A673 (cell line): Measurements from ENCODE around the gene ILRUN. TPM values are rescaled to one million over a fixed set of nuclear protein-coding genes. Genes with fewer than 3 reads are reported as not detected.

Experiments
- BruUV-seq: library from RNA; stranded (reverse); fragments of 400-500 nt; replicated peaks from 2 replicates; lab custom pipeline; 2021; lab: Mats Ljungman, UMichigan
- CTCF ChIA-PET: fragments of 300-600 bp; sonication (Branson Sonifier 250); formaldehyde crosslinking; loops from one replicate; lab custom pipeline; 2022; ENCODE audit warnings: antibody characterized with exemption; lab: Charles Lee
- POLR2A ChIA-PET: fragments of 300-600 bp; sonication (Branson Sonifier 250); formaldehyde crosslinking; loops from one replicate; lab custom pipeline; 2022; ENCODE audit warnings: antibody characterized with exemption; ENCODE audit not compliant: low non-redundant PET; lab: Charles Lee
- DNase-seq: peaks from one replicate; pipeline ENCODE4 v3.0.0-alpha.2; 2015; ENCODE audit warnings: low spot score
- H3K27ac ChIP-seq: fragments of 200-600 bp; sonication (generic); 2 replicates; pipeline ENCODE4 v1.5.1; 2016; ENCODE audit warnings: mixed run types, low read depth, mild to moderate bottlenecking, mixed read lengths, antibody characterized with exemption, low read length; ENCODE audit not compliant: poor library complexity, severe bottlenecking
- H3K27me3 ChIP-seq: fragments of 200-600 bp; sonication (generic); replicated peaks from 2 replicates; pipeline ENCODE4 v1.6.1; 2017; ENCODE audit warnings: mixed run types, low read depth, mild to moderate bottlenecking, mixed read lengths, antibody characterized with exemption, low read length; ENCODE audit not compliant: insufficient read depth, poor library complexity
- H3K36me3 ChIP-seq: fragments of 200-600 bp; sonication (generic); 2 replicates; pipeline ENCODE4 v1.6.1; 2016; ENCODE audit warnings: mixed run types, mild to moderate bottlenecking, mixed read lengths, antibody characterized with exemption, low read length; ENCODE audit not compliant: insufficient read depth, poor library complexity, severe bottlenecking
- H3K4me1 ChIP-seq: fragments of 200-600 bp; sonication (generic); 2 replicates; pipeline ENCODE4 v1.6.1; 2017; ENCODE audit warnings: mixed run types, mild to moderate bottlenecking, mixed read lengths, antibody characterized with exemption, low read length; ENCODE audit not compliant: insufficient read depth, poor library complexity, severe bottlenecking
- H3K4me3 ChIP-seq: fragments of 200-600 bp; sonication (generic); 2 replicates; pipeline ENCODE4 v1.5.1; 2016; ENCODE audit warnings: low read depth, mixed run types, mild to moderate bottlenecking, mixed read lengths, low read length; ENCODE audit not compliant: poor library complexity, severe bottlenecking
- H3K9me3 ChIP-seq: fragments of 200-600 bp; sonication (generic); 2 replicates; pipeline ENCODE4 v1.6.1; 2016; ENCODE audit warnings: mixed run types, low read depth, mild to moderate bottlenecking, mixed read lengths, antibody characterized with exemption, low read length; ENCODE audit not compliant: poor library complexity, severe bottlenecking
- EZH2 ChIP-seq: fragments of 200-600 bp; sonication (generic); IDR thresholded peaks from 2 replicates; pipeline ENCODE4 v1.6.1; 2017; ENCODE audit warnings: borderline replicate concordance, low read depth, mild to moderate bottlenecking, mixed read lengths, antibody characterized with exemption, low read length; ENCODE audit not compliant: poor library complexity, severe bottlenecking
- intact Hi-C: fragments of 100-400 bp; cut with micrococcal nuclease; formaldehyde crosslinking; loops from one replicate; pipeline ENCODE4 v1.10.0; 2022; ENCODE audit not compliant: unreplicated experiment
- total RNA-seq: library from RNA; stranded (reverse); gene quantifications from 2 replicates; pipeline ENCODE4 v1.2.3, GENCODE V29; 2021
- TF ChIP-seq, protein P1 (sequence below): fragments of 300-800, 200-600 bp; sonication (generic); conservative IDR thresholded peaks from 2 replicates; pipeline ENCODE4 v1.5.1; 2017; ENCODE audit warnings: low read depth, mild to moderate bottlenecking, antibody characterized with exemption, low read length, moderate library complexity, mixed read lengths

ILRUN gene
- total RNA-seq, 1 experiment from 2014 or later, result 66.5 TPM

DNA sequence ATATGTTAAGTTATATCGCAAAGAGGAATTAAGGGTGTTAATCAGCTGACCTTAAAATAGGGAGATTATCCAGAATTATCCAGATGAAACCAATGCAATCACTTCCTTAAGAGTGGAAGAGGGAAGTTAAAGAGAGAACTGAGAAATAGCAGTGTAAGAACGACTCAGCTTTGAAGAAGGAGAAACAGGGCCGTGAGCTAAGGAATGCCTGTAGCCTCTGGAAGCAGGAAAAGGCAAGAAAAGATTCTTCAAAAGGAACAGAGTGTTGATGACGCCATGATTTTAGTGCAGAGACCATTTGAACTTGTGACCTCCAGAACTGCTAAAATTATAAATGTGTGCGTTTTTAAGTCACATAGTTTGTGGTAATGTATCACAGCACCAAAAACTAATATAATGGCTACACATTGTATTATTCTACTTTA lies 32.7 kb downstream of the ILRUN start:
- H3K9me3 ChIP-seq, result no peaks in the 10 kb centered on the region
- ChIA-PET POLR2A (no interaction called here), CTCF (no interaction called here)
- intact Hi-C loops, result no loop called here
- peak overlapping the region; percentile 74 for H3K27ac ChIP-seq
- peaks cover 36% of the 10 kb centered on the region for H3K4me1 ChIP-seq
- no peak overlapping the region for H3K4me3 ChIP-seq
- TF ChIP-seq, protein P1, sequence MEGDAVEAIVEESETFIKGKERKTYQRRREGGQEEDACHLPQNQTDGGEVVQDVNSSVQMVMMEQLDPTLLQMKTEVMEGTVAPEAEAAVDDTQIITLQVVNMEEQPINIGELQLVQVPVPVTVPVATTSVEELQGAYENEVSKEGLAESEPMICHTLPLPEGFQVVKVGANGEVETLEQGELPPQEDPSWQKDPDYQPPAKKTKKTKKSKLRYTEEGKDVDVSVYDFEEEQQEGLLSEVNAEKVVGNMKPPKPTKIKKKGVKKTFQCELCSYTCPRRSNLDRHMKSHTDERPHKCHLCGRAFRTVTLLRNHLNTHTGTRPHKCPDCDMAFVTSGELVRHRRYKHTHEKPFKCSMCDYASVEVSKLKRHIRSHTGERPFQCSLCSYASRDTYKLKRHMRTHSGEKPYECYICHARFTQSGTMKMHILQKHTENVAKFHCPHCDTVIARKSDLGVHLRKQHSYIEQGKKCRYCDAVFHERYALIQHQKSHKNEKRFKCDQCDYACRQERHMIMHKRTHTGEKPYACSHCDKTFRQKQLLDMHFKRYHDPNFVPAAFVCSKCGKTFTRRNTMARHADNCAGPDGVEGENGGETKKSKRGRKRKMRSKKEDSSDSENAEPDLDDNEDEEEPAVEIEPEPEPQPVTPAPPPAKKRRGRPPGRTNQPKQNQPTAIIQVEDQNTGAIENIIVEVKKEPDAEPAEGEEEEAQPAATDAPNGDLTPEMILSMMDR, result no peak
- TF ChIP-seq EZH2, result no peak
- no peaks in the 10 kb centered on the region for H3K27me3 ChIP-seq
- H3K36me3 ChIP-seq, result no peaks in the 10 kb centered on the region
- DNase-seq, result no peak
- BruUV-seq, result TSS peak; percentile 25

DNA sequence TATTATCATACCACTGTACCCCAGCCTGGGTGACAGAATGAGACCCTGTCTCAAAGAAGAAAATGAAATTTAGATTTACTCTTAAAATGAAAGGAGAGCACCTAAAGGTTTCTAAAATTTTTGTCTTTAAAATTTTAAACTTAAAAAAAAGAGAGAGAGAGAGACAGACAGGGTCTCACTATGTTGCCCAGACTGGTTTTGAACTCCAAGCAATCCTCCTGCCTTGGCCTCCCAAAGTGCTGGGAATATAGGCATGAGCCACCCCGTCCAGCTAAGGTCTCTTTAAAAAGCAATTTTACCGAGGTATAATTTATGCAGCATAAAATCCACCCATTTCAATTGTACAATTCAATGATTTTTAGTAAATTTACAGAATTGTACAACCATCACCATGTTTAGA lies 33.2 kb downstream of the ILRUN start:
- Histone ChIP-seq H3K4me3 (no peak overlapping the region), H3K27ac (peak overlapping the region; percentile 74), H3K27me3 (no peaks in the 10 kb centered on the region), H3K9me3 (no peaks in the 10 kb centered on the region), H3K36me3 (no peaks in the 10 kb centered on the region), H3K4me1 (peaks cover 41% of the 10 kb centered on the region)
- TF ChIP-seq, protein P1, result no peak
- no peak for TF ChIP-seq EZH2
- ChIA-PET POLR2A (no interaction called here), CTCF (no interaction called here)
- no TSS peak for BruUV-seq
- intact Hi-C loops, result no loop called here
- DNase-seq, result no peak

DNA sequence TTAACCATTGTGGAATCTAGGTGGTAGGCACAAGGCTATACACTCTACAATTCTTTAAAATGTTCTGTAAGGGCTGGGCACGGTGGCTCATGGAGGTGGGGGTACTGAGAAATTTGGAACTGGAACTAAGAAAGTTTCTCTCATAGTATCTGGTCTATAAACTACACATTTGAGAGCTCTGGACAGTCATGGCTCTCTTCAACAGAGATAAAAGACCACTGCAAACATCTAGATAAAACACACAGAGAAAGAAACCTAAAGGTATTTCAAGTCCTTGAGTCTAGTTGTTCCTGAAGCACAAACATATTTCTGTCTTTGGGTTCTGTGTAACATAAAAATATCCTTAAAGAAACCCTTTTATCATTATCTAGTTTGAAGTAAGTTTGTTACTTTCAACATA lies 35.2 kb downstream of the ILRUN start:
- POLR2A ChIA-PET, result no interaction called here
- Histone ChIP-seq H3K9me3 (no peaks in the 10 kb centered on the region), H3K4me3 (no peak overlapping the region), H3K4me1 (peaks cover 54% of the 10 kb centered on the region), H3K27ac (no peak overlapping the region), H3K36me3 (no peaks in the 10 kb centered on the region), H3K27me3 (no peaks in the 10 kb centered on the region)
- TF ChIP-seq EZH2, result no peak
- TF ChIP-seq, protein P1, result no peak
- CTCF ChIA-PET, result no interaction called here
- intact Hi-C loops, result no loop called here
- DNase-seq, result no peak
- no TSS peak for BruUV-seq
